ENCODE measurements around the gene THBS2. TPM values are rescaled to one million over a fixed set of nuclear protein-coding genes. Genes with fewer than 3 reads are reported as not detected.

THBS2 gene
- total and polyA plus RNA-seq, 2 donors (not counting 3 experiments of a cell fraction or from before 2014, with no cell fraction given), result 0.08 TPM; not detected in 1

DNA sequence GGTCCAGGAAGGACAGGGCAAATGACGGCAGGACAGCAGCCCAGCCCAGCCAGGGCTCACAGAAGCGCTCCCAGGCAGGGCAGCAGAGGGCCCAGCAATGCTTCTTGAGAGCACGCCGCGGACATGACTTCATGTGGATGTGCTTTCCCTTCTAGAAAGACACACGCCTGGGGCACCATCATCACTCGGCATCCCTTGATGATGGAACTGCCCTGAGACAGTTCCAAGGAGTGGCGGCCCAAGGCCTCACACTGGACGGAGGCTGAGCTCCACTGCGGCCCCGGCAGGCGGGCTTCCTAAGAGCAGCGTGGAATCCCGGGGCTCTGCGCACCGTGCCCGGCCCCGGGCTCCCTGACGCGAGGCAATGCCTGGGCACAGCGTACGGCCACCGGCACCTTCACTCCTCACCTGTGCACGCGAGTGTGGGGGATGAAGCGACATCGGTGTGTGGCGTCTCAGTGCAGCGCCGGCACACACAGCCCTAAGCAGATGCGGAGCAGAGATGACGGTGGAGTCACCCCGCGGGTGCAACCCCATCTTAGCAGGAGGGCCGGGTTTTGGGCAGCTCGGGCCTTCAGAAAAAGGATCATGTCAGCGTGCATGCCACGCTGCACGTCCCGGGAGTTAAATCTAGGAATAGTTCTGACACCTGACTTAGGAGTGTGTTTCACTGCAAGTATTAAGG, 86.6 kb downstream of the THBS2 start:
- Histone ChIP-seq H3K79me2 (ENCODE audit: control insufficient read depth, insufficient read depth, low read length) (no peaks in the 10 kb centered on the region), H4K20me1 (replicated peaks; ENCODE audit: control insufficient read depth, extremely low read depth, insufficient read depth, low read length) (no peaks in the 10 kb centered on the region), H3K4me1 (ENCODE audit: control insufficient read depth, extremely low read depth, insufficient read depth, low read length) (no peaks in the 10 kb centered on the region), H3K36me3 (ENCODE audit: control insufficient read depth in 2 of 2, extremely low read depth in 1 of 2, insufficient read depth in 2 of 2, low read length in 2 of 2) (no peaks in the 10 kb centered on the region), H3K4me2 (ENCODE audit: insufficient read depth, low read length) (no peak overlapping the region), H3K4me3 (replicated peaks in 1 of 3; ENCODE audit: insufficient read depth in 1 of 3, low read depth in 1 of 3, low read length in 3 of 3) (no peak overlapping the region), H3K27ac (ENCODE audit: insufficient read depth, low read depth, low read length) (peak overlapping the region; percentile 24), H2AFZ (ENCODE audit: low read depth, low read length) (no peak overlapping the region), H3K27me3 (ENCODE audit: control insufficient read depth in 2 of 2, insufficient read depth in 2 of 2, low read length in 2 of 2) (no peaks in the 10 kb centered on the region), H3K9ac (replicated peaks; ENCODE audit: extremely low read depth, insufficient read depth, low read length) (no peak overlapping the region), H3K9me1 (replicated peaks; ENCODE audit: control insufficient read depth, extremely low read depth, insufficient read depth, low read length) (no peaks in the 10 kb centered on the region), H3K9me3 (replicated peaks; ENCODE audit: control insufficient read depth, insufficient read depth, low read length) (no peaks in the 10 kb centered on the region)
- no TSS peak for BruUV-seq (replicated peaks)
- CTCF ChIA-PET, result no interaction called here
- POLR2A ChIA-PET, result no interaction called here
- FAIRE-seq (no peak), DNase-seq (ENCODE audit: low read depth, low spot score) (no peak)
- intact Hi-C loops (cut with micrococcal nuclease), result no loop called here
- dilution Hi-C loops (cut with MboI; ENCODE audit: extremely low pct_ligation_motif_present, low sequenced_read_pairs), result no loop called here
- TF ChIP-seq, protein P1, sequence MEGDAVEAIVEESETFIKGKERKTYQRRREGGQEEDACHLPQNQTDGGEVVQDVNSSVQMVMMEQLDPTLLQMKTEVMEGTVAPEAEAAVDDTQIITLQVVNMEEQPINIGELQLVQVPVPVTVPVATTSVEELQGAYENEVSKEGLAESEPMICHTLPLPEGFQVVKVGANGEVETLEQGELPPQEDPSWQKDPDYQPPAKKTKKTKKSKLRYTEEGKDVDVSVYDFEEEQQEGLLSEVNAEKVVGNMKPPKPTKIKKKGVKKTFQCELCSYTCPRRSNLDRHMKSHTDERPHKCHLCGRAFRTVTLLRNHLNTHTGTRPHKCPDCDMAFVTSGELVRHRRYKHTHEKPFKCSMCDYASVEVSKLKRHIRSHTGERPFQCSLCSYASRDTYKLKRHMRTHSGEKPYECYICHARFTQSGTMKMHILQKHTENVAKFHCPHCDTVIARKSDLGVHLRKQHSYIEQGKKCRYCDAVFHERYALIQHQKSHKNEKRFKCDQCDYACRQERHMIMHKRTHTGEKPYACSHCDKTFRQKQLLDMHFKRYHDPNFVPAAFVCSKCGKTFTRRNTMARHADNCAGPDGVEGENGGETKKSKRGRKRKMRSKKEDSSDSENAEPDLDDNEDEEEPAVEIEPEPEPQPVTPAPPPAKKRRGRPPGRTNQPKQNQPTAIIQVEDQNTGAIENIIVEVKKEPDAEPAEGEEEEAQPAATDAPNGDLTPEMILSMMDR (IDR thresholded peaks at IDR 0.05; ENCODE audit: extremely low read depth in 1 of 2, insufficient read depth in 1 of 2, low read depth in 1 of 2, low read length in 2 of 2), result no peak
- TF ChIP-seq FOS (IDR thresholded peaks at IDR 0.05; ENCODE audit: borderline replicate concordance, insufficient read depth, low read length) (no peak), EZH2 (IDR thresholded peaks at IDR 0.05; ENCODE audit: borderline replicate concordance, low read depth, low read length, severe bottlenecking) (no peak), MYC (IDR thresholded peaks at IDR 0.05; ENCODE audit: low read depth, low read length) (no peak), MAX (IDR thresholded peaks at IDR 0.05; ENCODE audit: insufficient read depth, insufficient read length) (no peak), POLR2A (IDR thresholded peaks at IDR 0.05; ENCODE audit: low read depth, low read length) (no peak), POLR2AphosphoS5 (IDR thresholded peaks at IDR 0.05; ENCODE audit: insufficient read depth, low read depth, low read length) (no peak), GATA2 (IDR thresholded peaks at IDR 0.05; ENCODE audit: insufficient read depth, insufficient read length, low read depth, low read length) (no peak), JUN (IDR thresholded peaks at IDR 0.05; ENCODE audit: borderline replicate concordance, insufficient read depth, insufficient read length, low read depth) (no peak)
